Mesenteric fat pad (tissue), 1 donor: Measurements from ENCODE around the gene SSPN. TPM values are rescaled to one million over a fixed set of nuclear protein-coding genes. Genes with fewer than 3 reads are reported as not detected.

ENCODE experiments used
- DNase-seq: peaks from one replicate; pipeline ENCODE4 v3.0.0-alpha.2; 2020; ENCODE audit warnings: low spot score
- total RNA-seq: library from RNA; stranded (reverse); fragmentation: NEBNext Ultra II Directional; extraction: Animal tissue kit (Norgen Biotek cat#: 25700); gene quantifications from one replicate; pipeline ENCODE4 v1.2.1, GENCODE V29; 2021
- donor health status: DM: yes; HTN: yes; CAD: no.

Gene SSPN
- total RNA-seq, 1 donor from 2014 or later = 21.1 TPM

GRCh38 chr12:26281320-26281719 lies 85.9 kb downstream of the SSPN start:
- DNase-seq = no peak

GRCh38 chr12:26282339-26282940 lies 87.1 kb downstream of the SSPN start:
- no peak for DNase-seq

- no peak for DNase-seq
Observed at GRCh38 chr12:26283046-26283445, 87.7 kb downstream of the SSPN start.

GRCh38 chr12:26283617-26284016 lies 88.2 kb downstream of the SSPN start:
- no peak for DNase-seq

GRCh38 chr12:26285401-26285800 lies 90.0 kb downstream of the SSPN start:
- DNase-seq = no peak

GRCh38 chr12:26286186-26286585 lies 90.8 kb downstream of the SSPN start:
- no peak for DNase-seq

- DNase-seq = no peak
Observed at GRCh38 chr12:26287671-26288381, 92.5 kb downstream of the SSPN start.

- DNase-seq = no peak
Observed at GRCh38 chr12:26290565-26290964, 95.2 kb downstream of the SSPN start.

- DNase-seq = no peak
Observed at GRCh38 chr12:26292596-26292995, 97.2 kb downstream of the SSPN start.

GRCh38 chr12:26293612-26294011 lies 98.2 kb downstream of the SSPN start:
- no peak for DNase-seq

- no peak for DNase-seq
Observed at GRCh38 chr12:26295001-26295400, 99.6 kb downstream of the SSPN start.

- no peak for DNase-seq
Observed at GRCh38 chr12:26297396-26298070, 102.2 kb downstream of the SSPN start.

- no peak for DNase-seq
Observed at GRCh38 chr12:26298785-26299621, 103.6 kb downstream of the SSPN start.

- no peak for DNase-seq
Observed at GRCh38 chr12:26299751-26300150, 104.4 kb downstream of the SSPN start.

Other genes with a start within 250 kb of the SSPN start
- 47.0 TPM for gene RASSF8, start 236.9 kb upstream of the SSPN start, total RNA-seq
- 21.0 TPM for gene BHLHE41, start 70.5 kb upstream of the SSPN start, total RNA-seq